ENCODE measurements around the gene GAGE12J. TPM values are rescaled to one million over a fixed set of nuclear protein-coding genes. Genes with fewer than 3 reads are reported as not detected.
"Not testable (repeated sequence)": the region's sequence is repeated elsewhere in the genome, so short reads cannot be mapped to it uniquely, and the experiment has no call there.

GAGE12J gene, protein sequence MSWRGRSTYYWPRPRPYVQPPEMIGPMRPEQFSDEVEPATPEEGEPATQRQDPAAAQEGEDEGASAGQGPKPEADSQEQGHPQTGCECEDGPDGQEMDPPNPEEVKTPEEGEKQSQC
- not detected in 2 replicates for total RNA-seq
- not detected in 2 replicates for polyA plus RNA-seq

DNA sequence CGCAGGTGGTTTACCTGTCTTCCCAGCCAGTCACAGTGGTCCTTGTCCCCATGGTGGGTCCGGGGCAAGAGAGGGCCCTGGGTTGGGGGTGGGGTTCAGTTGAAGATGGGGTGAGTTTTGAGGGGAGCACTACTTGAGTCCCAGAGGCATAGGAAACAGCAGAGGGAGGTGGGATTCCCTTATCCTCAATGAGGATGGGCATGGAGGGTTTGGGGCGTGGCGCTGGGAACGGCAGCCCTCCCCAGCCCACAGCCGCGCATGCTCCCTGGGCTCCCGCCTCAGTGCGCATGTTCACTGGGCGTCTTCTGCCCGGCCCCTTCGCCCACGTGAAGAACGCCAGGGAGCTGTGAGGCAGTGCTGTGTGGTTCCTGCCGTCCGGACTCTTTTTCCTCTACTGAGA is at the start of gene GAGE12J:
Gene GAGE12J, plus strand, starts transcription at position 301 of the 400 bp plus-strand sequence. CDS start 1,157 bp downstream, outside the sequence.
- DNase-seq (ENCODE audit: low spot score); H3K27ac ChIP-seq; H2AFZ ChIP-seq; H3K36me3 ChIP-seq (replicated peaks; ENCODE audit: insufficient read depth, low read depth); H4K20me1 ChIP-seq (ENCODE audit: insufficient read depth, poor library complexity, severe bottlenecking); H3K4me1 ChIP-seq (ENCODE audit: insufficient read depth); H3K27me3 ChIP-seq; H3K9me3 ChIP-seq (ENCODE audit: low read depth); H3K9me2 ChIP-seq (replicated peaks; ENCODE audit: insufficient read depth); H3K79me2 ChIP-seq; H3K4me2 ChIP-seq; H3K4me3 ChIP-seq: not testable (repeated sequence)
- no CpG with 5 or more reads among the region's 16 CpGs for WGBS (ENCODE audit: low lambda C conversion rate, missing lambda C conversion rate)

DNA sequence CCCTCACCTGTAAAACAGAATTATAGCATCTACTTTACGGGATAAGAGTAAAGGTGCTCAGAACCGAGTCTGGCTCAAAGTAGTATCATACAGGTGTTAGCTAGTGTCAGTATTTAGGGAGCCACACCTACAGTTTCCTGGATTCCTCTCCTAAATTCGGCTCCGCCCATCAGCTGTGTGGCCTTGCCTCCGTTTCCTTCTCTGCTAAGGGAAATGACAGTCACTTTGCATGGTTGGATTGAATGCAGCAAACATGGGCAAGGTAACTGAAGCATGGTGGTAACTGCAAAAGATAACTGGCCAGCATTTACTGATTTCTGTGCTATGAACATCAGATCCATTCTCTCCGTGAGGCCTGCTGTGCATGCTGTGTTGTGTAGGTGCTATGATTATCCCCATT is 49.4 kb upstream of the GAGE12J start:
- no peaks in the 10 kb centered on the region for H4K20me1 ChIP-seq (ENCODE audit: insufficient read depth, poor library complexity, severe bottlenecking)
- no peaks in the 10 kb centered on the region for H3K9me2 ChIP-seq (replicated peaks; ENCODE audit: insufficient read depth)
- no peak overlapping the region for H3K4me3 ChIP-seq
- H3K36me3 ChIP-seq (replicated peaks; ENCODE audit: insufficient read depth, low read depth), result no peaks in the 10 kb centered on the region
- H3K4me1 ChIP-seq (ENCODE audit: insufficient read depth), result peaks cover 6% of the 10 kb centered on the region
- H3K27ac ChIP-seq, result no peak overlapping the region
- TF ChIP-seq, protein P1, sequence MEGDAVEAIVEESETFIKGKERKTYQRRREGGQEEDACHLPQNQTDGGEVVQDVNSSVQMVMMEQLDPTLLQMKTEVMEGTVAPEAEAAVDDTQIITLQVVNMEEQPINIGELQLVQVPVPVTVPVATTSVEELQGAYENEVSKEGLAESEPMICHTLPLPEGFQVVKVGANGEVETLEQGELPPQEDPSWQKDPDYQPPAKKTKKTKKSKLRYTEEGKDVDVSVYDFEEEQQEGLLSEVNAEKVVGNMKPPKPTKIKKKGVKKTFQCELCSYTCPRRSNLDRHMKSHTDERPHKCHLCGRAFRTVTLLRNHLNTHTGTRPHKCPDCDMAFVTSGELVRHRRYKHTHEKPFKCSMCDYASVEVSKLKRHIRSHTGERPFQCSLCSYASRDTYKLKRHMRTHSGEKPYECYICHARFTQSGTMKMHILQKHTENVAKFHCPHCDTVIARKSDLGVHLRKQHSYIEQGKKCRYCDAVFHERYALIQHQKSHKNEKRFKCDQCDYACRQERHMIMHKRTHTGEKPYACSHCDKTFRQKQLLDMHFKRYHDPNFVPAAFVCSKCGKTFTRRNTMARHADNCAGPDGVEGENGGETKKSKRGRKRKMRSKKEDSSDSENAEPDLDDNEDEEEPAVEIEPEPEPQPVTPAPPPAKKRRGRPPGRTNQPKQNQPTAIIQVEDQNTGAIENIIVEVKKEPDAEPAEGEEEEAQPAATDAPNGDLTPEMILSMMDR (IDR thresholded peaks at IDR 0.05; ENCODE audit: poor library complexity), result no peak
- TF ChIP-seq EZH2phosphoT487 (IDR thresholded peaks at IDR 0.05; ENCODE audit: low read depth, severe bottlenecking, unreplicated experiment) (no peak), EZH2 (IDR thresholded peaks at IDR 0.05; ENCODE audit: borderline replicate concordance) (no peak)
- no peak overlapping the region for H2AFZ ChIP-seq
- H3K79me2 ChIP-seq, result peaks cover 33% of the 10 kb centered on the region
- no peaks in the 10 kb centered on the region for H3K9me3 ChIP-seq (ENCODE audit: low read depth)
- whole genome bisulfite sequencing (ENCODE audit: low lambda C conversion rate, missing lambda C conversion rate), result 73% methylated on average over 6 of the region's 6 CpGs
- DNase-seq (ENCODE audit: low spot score), result no peak
- no peaks in the 10 kb centered on the region for H3K27me3 ChIP-seq
- H3K4me2 ChIP-seq, result peak overlapping the region; percentile 88

DNA sequence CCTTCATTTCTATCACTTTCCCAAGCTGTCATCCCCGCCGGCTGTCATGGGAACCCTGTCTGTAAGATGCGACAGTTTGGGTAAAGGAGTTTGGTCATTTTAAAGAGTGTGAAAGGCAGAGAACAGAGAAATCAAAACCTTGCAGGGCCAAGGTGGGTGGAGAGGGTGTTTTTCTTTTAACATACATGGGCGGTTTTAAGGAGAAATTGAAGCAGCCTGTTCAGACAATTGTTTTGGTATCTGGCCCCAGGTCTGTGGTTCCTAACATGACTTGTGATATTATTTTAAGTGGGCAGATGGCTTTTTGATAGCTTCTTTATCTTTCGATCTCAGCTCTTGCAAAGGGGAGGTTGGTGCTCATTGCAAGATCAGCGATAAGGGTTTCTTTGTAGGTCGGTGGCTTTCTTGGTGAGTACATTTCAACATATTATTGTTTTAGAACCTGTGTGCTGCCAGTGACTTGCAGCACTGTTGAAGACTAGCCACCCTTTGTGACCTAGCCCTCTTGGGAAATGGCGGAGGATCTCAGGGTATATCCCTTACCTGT is 48.6 kb upstream of the GAGE12J start:
- H3K4me3 ChIP-seq, result no peak overlapping the region
- 88% methylated on average over 8 of the region's 8 CpGs for WGBS (ENCODE audit: low lambda C conversion rate, missing lambda C conversion rate)
- no peak overlapping the region for H2AFZ ChIP-seq
- no peaks in the 10 kb centered on the region for H4K20me1 ChIP-seq (ENCODE audit: insufficient read depth, poor library complexity, severe bottlenecking)
- peaks cover 6% of the 10 kb centered on the region for H3K4me1 ChIP-seq (ENCODE audit: insufficient read depth)
- H3K36me3 ChIP-seq (replicated peaks; ENCODE audit: insufficient read depth, low read depth), result no peaks in the 10 kb centered on the region
- no peaks in the 10 kb centered on the region for H3K9me3 ChIP-seq (ENCODE audit: low read depth)
- no peaks in the 10 kb centered on the region for H3K9me2 ChIP-seq (replicated peaks; ENCODE audit: insufficient read depth)
- peak overlapping the region; percentile 88 for H3K4me2 ChIP-seq
- no peak for DNase-seq (ENCODE audit: low spot score)
- TF ChIP-seq, protein P1 (IDR thresholded peaks at IDR 0.05; ENCODE audit: poor library complexity), result no peak
- no peak for TF ChIP-seq EZH2phosphoT487 (IDR thresholded peaks at IDR 0.05; ENCODE audit: low read depth, severe bottlenecking, unreplicated experiment)
- no peak for TF ChIP-seq EZH2 (IDR thresholded peaks at IDR 0.05; ENCODE audit: borderline replicate concordance)
- no peak overlapping the region for H3K27ac ChIP-seq
- H3K79me2 ChIP-seq, result peaks cover 33% of the 10 kb centered on the region
- no peaks in the 10 kb centered on the region for H3K27me3 ChIP-seq

DNA sequence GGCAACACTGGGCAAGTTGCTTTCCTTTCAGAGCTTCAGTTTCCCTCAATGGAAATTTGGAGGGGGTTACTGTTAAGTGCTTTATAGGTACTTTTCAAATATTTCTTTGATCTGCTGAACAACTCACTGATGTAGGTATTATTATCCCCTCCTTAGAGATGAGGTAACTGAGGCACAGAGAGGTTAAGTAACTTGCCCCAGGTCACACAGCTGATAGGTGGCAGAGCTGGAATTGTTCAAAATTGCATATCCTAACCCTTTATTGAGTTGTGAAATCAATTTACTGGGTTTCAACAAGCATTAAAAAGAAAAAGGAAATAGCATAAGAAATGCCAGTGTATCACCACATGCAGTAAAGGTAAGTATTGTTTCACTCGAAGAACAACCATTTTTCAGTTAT is 45.6 kb upstream of the GAGE12J start:
- Histone ChIP-seq H3K4me2 (no peak overlapping the region), H2AFZ (no peak overlapping the region), H3K4me3 (no peak overlapping the region), H3K9me2 (replicated peaks; ENCODE audit: insufficient read depth) (no peaks in the 10 kb centered on the region), H3K36me3 (replicated peaks; ENCODE audit: insufficient read depth, low read depth) (no peaks in the 10 kb centered on the region), H3K79me2 (peaks cover 20% of the 10 kb centered on the region), H3K9me3 (ENCODE audit: low read depth) (no peaks in the 10 kb centered on the region), H3K27ac (no peak overlapping the region), H3K4me1 (ENCODE audit: insufficient read depth) (peaks cover 3% of the 10 kb centered on the region), H4K20me1 (ENCODE audit: insufficient read depth, poor library complexity, severe bottlenecking) (no peaks in the 10 kb centered on the region), H3K27me3 (no peaks in the 10 kb centered on the region)
- DNase-seq (ENCODE audit: low spot score), result no peak
- WGBS (ENCODE audit: low lambda C conversion rate, missing lambda C conversion rate), result 81% methylated on average over 1 of the region's 1 CpG
- TF ChIP-seq EZH2phosphoT487 (IDR thresholded peaks at IDR 0.05; ENCODE audit: low read depth, severe bottlenecking, unreplicated experiment) (no peak), EZH2 (IDR thresholded peaks at IDR 0.05; ENCODE audit: borderline replicate concordance) (no peak)
- TF ChIP-seq, protein P1 (IDR thresholded peaks at IDR 0.05; ENCODE audit: poor library complexity), result no peak
